ENCODE results near the gene RPL10.
"Not testable (repeated sequence)": the region's sequence is repeated elsewhere in the genome, so short reads cannot be mapped to it uniquely, and the experiment has no call there.

The RPL10 gene

GRCh38 chrX:154380153-154380552 lies 18.0 kb upstream of the RPL10 start:
- peak overlapping the region; percentile 91 for H3K27ac Mint-ChIP-seq
- ATAC-seq: no peak

DNA sequence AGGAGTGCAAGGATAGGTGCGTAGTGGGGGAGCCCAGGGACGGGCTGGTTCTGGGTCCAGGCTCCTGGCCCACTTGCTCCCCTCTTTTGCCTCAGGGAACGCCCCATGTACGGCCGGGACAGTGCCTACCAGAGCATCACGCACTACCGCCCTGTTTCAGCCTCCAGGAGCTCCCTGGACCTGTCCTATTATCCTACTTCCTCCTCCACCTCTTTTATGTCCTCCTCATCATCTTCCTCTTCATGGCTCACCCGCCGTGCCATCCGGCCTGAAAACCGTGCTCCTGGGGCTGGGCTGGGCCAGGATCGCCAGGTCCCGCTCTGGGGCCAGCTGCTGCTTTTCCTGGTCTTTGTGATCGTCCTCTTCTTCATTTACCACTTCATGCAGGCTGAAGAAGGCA lies 17.4 kb upstream of the RPL10 start:
- Mint-ChIP-seq H3K9me3 (no peaks in the 10 kb centered on the region), H3K4me1 (peaks cover 29% of the 10 kb centered on the region), H3K27me3 (no peaks in the 10 kb centered on the region), H3K27ac (peak overlapping the region; percentile 91), H3K4me3 (peak overlapping the region; percentile 87), H3K36me3 (peaks cover 11% of the 10 kb centered on the region)
- no peak for ATAC-seq

More at GRCh38 chrX:154380153-154380552, 18.0 kb upstream of the RPL10 start:
- Mint-ChIP-seq H3K36me3 (peaks cover 11% of the 10 kb centered on the region), H3K27me3 (no peaks in the 10 kb centered on the region), H3K4me1 (peaks cover 31% of the 10 kb centered on the region), H3K4me3 (peak overlapping the region; percentile 87), H3K9me3 (no peaks in the 10 kb centered on the region)

DNA sequence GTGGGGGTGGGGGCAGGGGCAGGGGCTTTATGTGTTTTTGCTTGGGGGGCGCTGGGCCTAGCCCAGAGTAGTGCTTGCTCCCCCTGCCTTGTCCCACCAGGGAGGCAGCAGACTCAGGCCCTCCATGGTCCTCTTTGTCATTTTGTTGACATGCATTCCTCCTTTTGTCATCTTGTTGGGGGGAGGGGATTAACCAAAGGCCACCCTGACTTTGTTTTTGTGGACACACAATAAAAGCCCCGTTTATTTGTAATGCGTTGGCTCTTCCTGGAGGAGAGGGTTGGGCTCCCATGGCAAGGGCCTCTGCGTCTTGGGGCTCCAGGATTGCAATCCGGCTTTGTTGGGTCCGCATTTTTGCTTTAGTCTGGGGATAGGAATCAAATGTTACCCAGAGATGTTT lies 16.9 kb upstream of the RPL10 start:
- H3K4me1 Mint-ChIP-seq: peaks cover 29% of the 10 kb centered on the region
- no peaks in the 10 kb centered on the region for H3K27me3 Mint-ChIP-seq
- H3K36me3 Mint-ChIP-seq: peaks cover 11% of the 10 kb centered on the region
- no peak for ATAC-seq
- no peak overlapping the region for H3K4me3 Mint-ChIP-seq
- H3K9me3 Mint-ChIP-seq: no peaks in the 10 kb centered on the region
- H3K27ac Mint-ChIP-seq: peak overlapping the region; percentile 91

DNA sequence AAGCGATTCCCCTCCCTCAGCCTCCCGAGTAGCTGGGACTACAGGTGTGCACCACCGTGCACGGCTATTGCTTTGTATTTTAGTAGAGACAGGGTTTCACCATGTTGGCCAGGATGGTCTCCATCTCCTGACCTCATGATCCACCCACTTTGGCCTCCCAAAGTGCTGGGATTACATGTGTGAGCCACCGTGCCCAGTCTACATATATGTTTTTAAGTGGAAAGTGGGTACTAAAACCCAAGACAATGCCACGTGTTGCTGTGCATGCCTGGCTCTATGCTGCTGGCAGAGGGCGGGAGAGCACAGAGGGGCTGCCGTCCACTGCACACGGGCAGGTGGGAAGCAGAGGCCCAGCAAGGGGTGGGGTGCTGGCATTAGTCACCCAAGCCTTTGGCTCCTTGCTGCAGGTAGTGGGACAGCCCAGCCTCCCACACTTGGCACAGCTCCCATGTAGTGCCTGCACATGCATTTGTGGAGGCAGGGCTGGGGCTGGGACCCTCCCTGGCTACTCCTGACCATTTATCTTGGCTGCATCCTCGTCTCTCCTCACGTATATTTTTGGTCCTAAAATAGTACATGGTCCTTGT lies 15.6 kb upstream of the RPL10 start:
- Mint-ChIP-seq H3K36me3 (peaks cover 11% of the 10 kb centered on the region), H3K27ac (no peak overlapping the region), H3K4me3 (no peak overlapping the region), H3K9me3 (no peaks in the 10 kb centered on the region), H3K27me3 (no peaks in the 10 kb centered on the region), H3K4me1 (peaks cover 29% of the 10 kb centered on the region)
- no peak for ATAC-seq

DNA sequence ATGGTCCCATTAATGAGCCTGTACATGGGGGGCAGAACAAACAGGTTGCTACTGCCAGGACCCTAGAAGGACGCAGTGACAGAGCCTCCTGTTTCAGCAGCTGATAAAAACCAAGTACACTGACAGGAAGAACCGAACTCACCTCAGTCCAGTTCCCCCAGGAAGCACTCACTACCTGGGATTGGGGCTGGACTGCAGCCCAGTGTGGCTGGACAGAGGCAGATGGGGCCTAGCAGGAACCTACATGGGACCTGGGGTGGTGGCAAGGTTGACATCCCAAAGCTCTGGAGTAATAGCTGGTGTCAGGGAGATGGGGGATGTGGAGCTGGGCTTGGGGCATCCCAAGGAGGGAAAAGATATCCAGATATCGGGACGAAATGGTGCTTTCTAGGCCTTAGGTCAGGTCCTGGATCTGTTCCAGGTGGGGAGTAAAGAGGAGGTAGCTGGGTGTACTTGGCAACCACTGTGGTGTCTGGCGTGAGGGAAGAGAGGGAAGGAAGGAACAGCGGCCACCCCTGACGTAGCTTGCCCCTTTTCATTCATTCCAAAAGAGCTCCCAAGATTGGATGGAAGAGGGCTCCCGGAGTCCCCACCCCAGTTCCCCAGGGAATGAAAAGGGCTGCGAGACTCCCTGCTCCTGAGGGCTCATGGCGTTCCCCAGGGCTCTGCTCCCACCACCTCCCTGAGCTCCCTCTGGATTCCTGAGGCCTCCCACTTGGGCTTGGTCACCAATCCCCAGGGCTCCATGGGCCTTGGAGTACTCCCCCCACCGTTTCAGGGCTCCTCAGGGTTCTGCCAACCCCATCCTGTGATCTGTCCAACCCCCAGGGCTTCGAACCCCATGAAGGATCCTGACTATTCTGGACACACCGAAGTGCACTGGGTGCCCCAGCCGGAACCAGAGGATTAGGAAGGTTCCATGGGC lies 14.6 kb upstream of the RPL10 start:
- Mint-ChIP-seq H3K9me3 (no peaks in the 10 kb centered on the region), H3K27me3 (no peaks in the 10 kb centered on the region), H3K36me3 (peaks cover 11% of the 10 kb centered on the region), H3K4me1 (peaks cover 29% of the 10 kb centered on the region), H3K4me3 (no peak overlapping the region), H3K27ac (no peak overlapping the region)
- ATAC-seq: no peak

- no peak for ATAC-seq
- peaks cover 29% of the 10 kb centered on the region for H3K4me1 Mint-ChIP-seq
- no peak overlapping the region for H3K4me3 Mint-ChIP-seq
- no peak overlapping the region for H3K27ac Mint-ChIP-seq
- peaks cover 11% of the 10 kb centered on the region for H3K36me3 Mint-ChIP-seq
- no peaks in the 10 kb centered on the region for H3K9me3 Mint-ChIP-seq
- no peaks in the 10 kb centered on the region for H3K27me3 Mint-ChIP-seq
Observed at GRCh38 chrX:154384284-154384892, 13.8 kb upstream of the RPL10 start.

DNA sequence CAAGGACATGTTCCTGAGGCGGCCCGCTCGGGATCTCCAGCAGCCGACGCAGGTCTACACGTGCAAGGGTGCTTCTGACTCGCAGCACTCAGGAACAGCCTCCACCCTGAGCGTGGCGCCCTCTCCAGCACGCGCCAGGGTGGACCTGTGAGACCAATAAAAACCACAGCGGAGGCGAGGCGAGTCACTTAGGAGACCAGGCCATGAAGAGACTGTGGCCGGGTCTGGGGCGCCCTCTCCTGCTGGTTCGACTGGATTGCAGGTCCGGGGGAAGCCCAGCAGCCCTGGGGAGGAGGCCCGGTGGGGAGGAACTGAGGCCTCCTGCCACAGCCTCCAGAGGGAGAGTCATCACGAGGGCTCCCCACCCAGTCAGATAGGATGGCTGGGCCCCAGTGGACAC lies 10.1 kb upstream of the RPL10 start:
- peak; percentile 49 for ATAC-seq
- not testable (repeated sequence) for H3K27me3 Mint-ChIP-seq, H3K27ac Mint-ChIP-seq, H3K36me3 Mint-ChIP-seq, H3K9me3 Mint-ChIP-seq, H3K4me3 Mint-ChIP-seq
- peaks cover 12% of the 10 kb centered on the region for H3K4me1 Mint-ChIP-seq

DNA sequence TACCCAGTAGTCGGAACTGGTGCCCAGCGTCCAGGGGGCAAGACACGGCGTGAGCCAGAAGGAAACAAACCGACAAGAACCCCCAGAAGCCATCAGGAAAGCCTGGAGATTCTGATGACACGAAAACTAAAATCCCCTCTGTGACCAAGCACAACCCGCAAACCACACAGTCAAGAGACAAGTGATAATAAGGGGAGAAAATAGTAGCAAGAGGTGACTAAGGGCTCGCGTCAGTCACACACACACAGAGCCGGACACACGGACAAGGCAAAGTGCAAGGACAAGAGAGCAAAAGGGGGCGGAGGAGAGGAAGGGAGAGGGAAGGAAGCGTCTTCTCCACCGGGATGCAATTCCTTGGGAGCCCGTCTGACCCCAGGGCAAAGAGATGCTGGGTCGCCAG lies 9.5 kb upstream of the RPL10 start:
- not testable (repeated sequence) for H3K9me3 Mint-ChIP-seq, H3K4me1 Mint-ChIP-seq, H3K4me3 Mint-ChIP-seq, H3K36me3 Mint-ChIP-seq, H3K27me3 Mint-ChIP-seq, H3K27ac Mint-ChIP-seq
- ATAC-seq: peak; percentile 34

DNA sequence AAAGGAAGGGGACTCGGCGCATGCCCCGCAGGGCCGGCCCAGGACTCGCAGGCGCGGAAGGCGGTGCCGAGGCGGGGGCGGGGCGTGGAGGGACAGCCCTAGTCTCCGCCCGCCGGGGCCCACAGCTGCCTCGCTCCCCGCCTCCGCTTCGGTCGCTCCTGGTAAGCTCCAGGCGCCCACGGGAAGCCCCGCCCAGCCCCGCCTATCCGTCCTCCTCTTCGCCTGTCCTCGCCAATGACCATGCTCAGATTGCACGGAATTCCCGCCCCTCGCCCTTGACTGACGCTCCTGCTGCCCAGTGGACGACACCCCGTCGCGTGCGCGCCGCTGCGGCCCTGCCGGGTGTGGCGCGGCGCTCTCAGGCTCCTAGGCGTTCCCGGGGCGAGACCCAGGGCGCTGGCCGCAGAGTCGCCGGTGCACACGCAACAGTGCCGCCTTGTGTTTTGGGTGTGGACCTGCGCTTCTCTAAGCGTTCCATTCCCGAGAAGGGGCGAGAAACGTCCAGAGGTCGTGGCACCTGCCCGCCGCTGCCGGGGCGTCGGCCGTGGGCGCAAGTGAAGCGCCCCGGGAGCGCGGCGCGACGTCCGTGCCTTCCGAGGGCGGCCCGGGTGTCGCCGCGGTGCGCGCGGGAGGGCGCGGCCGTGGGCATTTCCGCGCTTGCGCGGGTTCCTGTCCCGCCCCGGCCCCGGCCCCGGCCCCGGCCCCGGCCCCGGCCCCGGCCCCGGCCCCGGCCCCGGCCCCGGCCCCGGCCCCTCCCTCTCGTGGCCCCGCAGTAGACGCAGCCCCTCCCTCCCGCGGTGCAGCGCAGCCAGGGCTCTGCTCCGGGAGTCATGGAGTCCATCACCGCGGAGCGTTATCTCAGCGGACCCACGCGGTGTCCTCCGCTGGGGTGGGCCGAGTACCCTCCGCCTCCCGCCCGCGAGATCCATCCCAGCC lies 8.1 kb upstream of the RPL10 start:
- not testable (repeated sequence) for H3K4me3 Mint-ChIP-seq, H3K4me1 Mint-ChIP-seq, H3K9me3 Mint-ChIP-seq, H3K27me3 Mint-ChIP-seq, H3K36me3 Mint-ChIP-seq, H3K27ac Mint-ChIP-seq
- peak; percentile 85 for ATAC-seq

DNA sequence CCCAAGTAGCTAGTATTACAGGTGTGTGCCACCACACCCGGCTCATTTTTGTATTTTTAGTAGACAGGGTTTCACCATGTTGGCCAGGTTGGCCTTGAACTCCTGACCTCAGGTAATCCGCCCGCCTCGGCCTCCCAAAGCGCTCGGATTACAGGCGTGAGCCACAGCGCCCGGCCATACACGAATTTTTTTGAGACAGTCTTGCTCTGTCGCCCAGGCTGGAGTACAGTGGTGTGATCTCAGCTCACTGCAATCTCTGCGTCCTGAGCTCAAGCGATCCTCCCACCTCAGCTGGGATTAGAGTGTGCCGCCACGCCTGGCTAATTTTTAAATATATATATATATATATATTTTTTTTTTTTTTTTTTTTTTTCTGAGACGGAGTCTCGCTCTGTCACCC lies 1.8 kb upstream of the RPL10 start:
- peak overlapping the region; percentile 100 for H3K27ac Mint-ChIP-seq
- H3K4me1 Mint-ChIP-seq: peaks cover 12% of the 10 kb centered on the region
- not testable (repeated sequence) for H3K4me3 Mint-ChIP-seq, H3K27me3 Mint-ChIP-seq, H3K9me3 Mint-ChIP-seq, ATAC-seq
- peaks cover 19% of the 10 kb centered on the region for H3K36me3 Mint-ChIP-seq

GRCh38 chrX:154396973-154397887 lies 947 bp upstream of the RPL10 start:
- Mint-ChIP-seq H3K4me1 (peaks cover 14% of the 10 kb centered on the region), H3K9me3 (no peaks in the 10 kb centered on the region), H3K27ac (peak overlapping the region; percentile 100), H3K27me3 (no peaks in the 10 kb centered on the region), H3K4me3 (peak overlapping the region; percentile 99), H3K36me3 (peaks cover 19% of the 10 kb centered on the region)
- ATAC-seq: peak; percentile 84

DNA sequence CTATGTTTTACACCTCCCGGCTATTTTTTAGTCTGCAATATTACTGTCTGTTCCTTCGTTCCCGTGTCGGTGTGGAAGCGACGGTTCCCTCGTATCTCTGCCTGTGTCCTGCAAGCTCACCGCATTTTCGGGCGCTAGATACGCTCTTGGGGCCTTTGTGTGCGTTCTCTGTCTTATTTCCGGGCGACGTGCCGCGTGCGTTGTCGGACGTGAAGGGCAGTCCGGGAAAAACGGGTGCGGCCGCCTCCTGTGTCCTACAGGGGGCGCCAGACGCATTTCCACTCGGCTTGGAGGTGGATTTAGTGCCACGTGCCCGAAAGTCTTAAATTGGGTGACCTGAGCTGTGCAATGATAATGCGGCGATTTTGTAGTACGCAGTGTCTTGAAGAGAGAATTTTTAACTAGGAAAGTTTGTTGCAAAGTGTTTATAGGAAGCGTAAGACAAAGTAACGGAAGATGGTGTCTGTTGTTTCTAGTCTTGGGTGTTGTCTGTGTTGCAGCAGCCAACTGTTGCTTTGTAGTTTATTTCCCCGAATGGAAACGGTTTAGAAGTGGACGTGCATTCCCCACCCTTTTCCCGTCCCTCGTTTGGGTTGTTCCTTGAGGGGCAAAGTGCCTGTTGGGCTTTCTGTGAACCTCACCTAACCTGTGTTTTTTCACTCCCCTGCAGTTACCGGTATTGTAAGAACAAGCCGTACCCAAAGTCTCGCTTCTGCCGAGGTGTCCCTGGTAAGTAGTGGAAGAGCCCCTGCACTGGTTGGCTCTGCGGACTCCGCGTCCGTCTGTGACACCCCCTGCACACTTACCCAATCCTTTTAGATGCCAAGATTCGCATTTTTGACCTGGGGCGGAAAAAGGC lies 720 bp downstream of the RPL10 start:
- Mint-ChIP-seq H3K4me1 (peaks cover 14% of the 10 kb centered on the region), H3K27ac (peak overlapping the region; percentile 100), H3K36me3 (peaks cover 27% of the 10 kb centered on the region), H3K27me3 (no peaks in the 10 kb centered on the region), H3K4me3 (peak overlapping the region; percentile 99), H3K9me3 (no peaks in the 10 kb centered on the region)
- ATAC-seq: peak; percentile 67

- Mint-ChIP-seq H3K9me3 (no peaks in the 10 kb centered on the region), H3K27me3 (no peaks in the 10 kb centered on the region), H3K27ac (peak overlapping the region; percentile 100), H3K4me1 (peaks cover 14% of the 10 kb centered on the region), H3K4me3 (peak overlapping the region; percentile 99), H3K36me3 (peaks cover 27% of the 10 kb centered on the region)
- no peak for ATAC-seq
Observed at GRCh38 chrX:154399527-154400368, 1.6 kb downstream of the RPL10 start.

Data from stimulated activated memory B cell treated with anti-CD40 and anti-IgM and Interleukin-4, amounts not matched to agents 10 μg/mL and 1 μg/mL and 100 μg/mL, for 72 hours (primary cell).